Measurements from ENCODE around the gene WFS1.

DNA sequence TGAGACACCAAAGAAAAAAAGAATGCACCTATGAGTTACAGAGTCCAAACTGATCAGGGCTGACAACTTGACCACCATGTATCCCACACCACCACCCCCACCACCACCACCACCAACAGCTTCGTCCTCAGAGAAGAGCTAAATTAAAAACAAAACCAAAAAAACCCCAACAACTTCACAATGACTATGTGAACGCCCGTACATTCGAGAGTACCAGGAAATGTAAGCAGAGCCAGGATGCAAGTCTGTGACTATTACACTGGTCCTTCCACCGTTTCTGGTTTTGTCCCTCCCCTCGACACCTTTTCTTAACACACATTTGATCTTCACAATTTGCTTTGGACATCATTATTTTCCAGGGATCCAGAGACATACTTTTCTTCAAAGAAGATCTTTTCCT, 51.0 kb downstream of the WFS1 start:
- no peak for TF ChIP-seq POLR2A (IDR thresholded peaks at IDR 0.05; ENCODE audit: low read depth)
- TF ChIP-seq, protein P1, sequence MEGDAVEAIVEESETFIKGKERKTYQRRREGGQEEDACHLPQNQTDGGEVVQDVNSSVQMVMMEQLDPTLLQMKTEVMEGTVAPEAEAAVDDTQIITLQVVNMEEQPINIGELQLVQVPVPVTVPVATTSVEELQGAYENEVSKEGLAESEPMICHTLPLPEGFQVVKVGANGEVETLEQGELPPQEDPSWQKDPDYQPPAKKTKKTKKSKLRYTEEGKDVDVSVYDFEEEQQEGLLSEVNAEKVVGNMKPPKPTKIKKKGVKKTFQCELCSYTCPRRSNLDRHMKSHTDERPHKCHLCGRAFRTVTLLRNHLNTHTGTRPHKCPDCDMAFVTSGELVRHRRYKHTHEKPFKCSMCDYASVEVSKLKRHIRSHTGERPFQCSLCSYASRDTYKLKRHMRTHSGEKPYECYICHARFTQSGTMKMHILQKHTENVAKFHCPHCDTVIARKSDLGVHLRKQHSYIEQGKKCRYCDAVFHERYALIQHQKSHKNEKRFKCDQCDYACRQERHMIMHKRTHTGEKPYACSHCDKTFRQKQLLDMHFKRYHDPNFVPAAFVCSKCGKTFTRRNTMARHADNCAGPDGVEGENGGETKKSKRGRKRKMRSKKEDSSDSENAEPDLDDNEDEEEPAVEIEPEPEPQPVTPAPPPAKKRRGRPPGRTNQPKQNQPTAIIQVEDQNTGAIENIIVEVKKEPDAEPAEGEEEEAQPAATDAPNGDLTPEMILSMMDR (IDR thresholded peaks at IDR 0.05) = no peak
- TF ChIP-seq POLR2AphosphoS5 (IDR thresholded peaks at IDR 0.05) = no peak
- no peak for TF ChIP-seq EP300 (IDR thresholded peaks at IDR 0.05)

Measured in esophagus muscularis mucosa (tissue), 4 donors.